ENCODE data around the gene NR1H3. TPM values are rescaled to one million over a fixed set of nuclear protein-coding genes. Genes with fewer than 3 reads are reported as not detected.

Gene NR1H3
- total and polyA plus RNA-seq, 8 donors = 8.9 to 60.0 (median 17.6) TPM

DNA sequence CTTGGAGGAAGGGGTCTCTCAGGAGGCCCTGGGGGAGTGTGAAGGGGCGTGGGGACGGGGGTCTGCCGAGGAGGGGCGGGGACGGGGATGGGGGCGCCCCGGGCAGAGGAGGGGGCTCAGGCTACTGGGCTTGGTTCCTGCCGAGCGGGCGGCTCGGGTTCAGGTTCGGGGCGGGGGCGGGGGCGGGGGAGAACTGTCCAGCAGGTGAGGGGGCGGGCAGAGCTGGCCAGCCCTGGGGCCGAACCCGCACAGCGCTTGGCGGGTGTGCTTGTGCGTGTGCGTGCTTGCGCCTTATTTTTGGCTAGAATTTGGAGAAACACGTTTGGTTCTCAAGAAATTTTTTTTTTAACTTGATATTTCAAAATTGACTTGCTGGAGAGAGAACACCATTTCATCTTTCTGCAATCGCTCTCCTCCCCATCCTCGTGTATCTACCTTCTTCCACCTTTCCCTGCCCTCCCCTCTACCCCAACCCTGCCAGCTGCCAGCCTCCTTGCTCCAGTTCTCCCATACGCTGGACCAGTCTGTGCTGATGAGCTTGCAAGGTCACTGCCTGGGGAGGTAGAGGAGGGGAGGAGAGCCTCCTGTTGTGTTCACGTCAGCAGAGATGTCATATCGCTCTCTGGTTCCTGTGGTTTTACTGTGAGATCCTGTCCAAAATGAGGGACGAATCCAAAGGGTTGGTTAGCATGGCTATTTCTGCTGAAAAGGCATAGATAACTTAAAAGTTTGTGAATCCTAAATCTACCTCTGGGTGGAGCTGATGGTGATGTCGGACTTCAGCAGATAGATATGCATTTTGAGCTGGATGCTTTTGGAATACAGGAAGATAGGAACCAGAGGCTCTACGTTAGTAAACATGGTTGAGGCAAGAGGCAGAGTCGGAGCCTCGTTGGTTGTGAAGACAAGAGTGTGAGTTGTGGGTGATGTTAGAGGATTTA lies 12.8 kb downstream of the NR1H3 start:
- TF ChIP-seq, protein P1, sequence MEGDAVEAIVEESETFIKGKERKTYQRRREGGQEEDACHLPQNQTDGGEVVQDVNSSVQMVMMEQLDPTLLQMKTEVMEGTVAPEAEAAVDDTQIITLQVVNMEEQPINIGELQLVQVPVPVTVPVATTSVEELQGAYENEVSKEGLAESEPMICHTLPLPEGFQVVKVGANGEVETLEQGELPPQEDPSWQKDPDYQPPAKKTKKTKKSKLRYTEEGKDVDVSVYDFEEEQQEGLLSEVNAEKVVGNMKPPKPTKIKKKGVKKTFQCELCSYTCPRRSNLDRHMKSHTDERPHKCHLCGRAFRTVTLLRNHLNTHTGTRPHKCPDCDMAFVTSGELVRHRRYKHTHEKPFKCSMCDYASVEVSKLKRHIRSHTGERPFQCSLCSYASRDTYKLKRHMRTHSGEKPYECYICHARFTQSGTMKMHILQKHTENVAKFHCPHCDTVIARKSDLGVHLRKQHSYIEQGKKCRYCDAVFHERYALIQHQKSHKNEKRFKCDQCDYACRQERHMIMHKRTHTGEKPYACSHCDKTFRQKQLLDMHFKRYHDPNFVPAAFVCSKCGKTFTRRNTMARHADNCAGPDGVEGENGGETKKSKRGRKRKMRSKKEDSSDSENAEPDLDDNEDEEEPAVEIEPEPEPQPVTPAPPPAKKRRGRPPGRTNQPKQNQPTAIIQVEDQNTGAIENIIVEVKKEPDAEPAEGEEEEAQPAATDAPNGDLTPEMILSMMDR (IDR thresholded peaks at IDR 0.05) = no peak
- Histone ChIP-seq H3K9me3 (no peaks in the 10 kb centered on the region), H3K27me3 (no peaks in the 10 kb centered on the region), H3K4me3 (peak overlapping the region; percentile 73 to 82 (median 78)), H3K4me1 (peaks cover 13 to 15% (median 14%) of the 10 kb centered on the region in 3 donors), H3K36me3 (peaks cover 0 to 13% (median 7%) of the 10 kb centered on the region in 3 donors), H3K27ac (peak overlapping the region; percentile 84 to 95 (median 94))
- ATAC-seq = peak in 3 of 4 donors; percentile 8 to 19 (median 16)
- intact Hi-C loops (cut with DNase I) = no loop called here
- peak in 4 of 6 donors; percentile 31 to 46 (median 38) for DNase-seq
- WGBS, 2 donors = 2% methylated on average over 28 to 34 of the region's 34 CpGs
- FAIRE-seq = no peak

DNA sequence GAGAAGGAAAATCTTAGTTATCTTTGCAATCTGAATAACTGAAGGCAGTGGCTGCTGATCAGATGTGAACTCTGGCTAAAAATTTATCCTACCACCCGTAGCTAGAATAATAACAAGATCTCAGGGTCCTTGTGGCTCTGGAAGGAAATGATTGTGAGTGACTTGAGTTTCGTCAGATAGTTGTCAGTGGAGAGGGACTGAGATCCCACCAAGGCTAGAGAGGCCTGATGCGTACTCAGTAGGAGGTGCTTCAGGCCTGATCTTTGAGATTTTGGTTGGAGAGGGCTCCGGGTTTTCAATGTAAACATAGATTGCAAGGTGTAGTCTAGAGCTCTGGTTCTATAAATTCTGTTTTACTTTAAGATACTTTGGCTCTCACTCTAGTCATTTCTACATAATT lies 13.5 kb downstream of the NR1H3 start:
- intact Hi-C loops (cut with DNase I) = no loop called here
- Histone ChIP-seq H3K9me3 (no peaks in the 10 kb centered on the region), H3K36me3 (peaks cover 0 to 21% (median 14%) of the 10 kb centered on the region in 3 donors), H3K27ac (no peak overlapping the region), H3K4me3 (peak overlapping the region in 1 of 4 donors; percentile 73), H3K4me1 (peaks cover 13 to 15% (median 14%) of the 10 kb centered on the region in 3 donors), H3K27me3 (no peaks in the 10 kb centered on the region)
- FAIRE-seq (no peak), DNase-seq (no peak), ATAC-seq (no peak)
- 38 to 49% methylated on average over 4 of the region's 4 CpGs for WGBS, 2 donors
- TF ChIP-seq, protein P1 (IDR thresholded peaks at IDR 0.05) = no peak

DNA sequence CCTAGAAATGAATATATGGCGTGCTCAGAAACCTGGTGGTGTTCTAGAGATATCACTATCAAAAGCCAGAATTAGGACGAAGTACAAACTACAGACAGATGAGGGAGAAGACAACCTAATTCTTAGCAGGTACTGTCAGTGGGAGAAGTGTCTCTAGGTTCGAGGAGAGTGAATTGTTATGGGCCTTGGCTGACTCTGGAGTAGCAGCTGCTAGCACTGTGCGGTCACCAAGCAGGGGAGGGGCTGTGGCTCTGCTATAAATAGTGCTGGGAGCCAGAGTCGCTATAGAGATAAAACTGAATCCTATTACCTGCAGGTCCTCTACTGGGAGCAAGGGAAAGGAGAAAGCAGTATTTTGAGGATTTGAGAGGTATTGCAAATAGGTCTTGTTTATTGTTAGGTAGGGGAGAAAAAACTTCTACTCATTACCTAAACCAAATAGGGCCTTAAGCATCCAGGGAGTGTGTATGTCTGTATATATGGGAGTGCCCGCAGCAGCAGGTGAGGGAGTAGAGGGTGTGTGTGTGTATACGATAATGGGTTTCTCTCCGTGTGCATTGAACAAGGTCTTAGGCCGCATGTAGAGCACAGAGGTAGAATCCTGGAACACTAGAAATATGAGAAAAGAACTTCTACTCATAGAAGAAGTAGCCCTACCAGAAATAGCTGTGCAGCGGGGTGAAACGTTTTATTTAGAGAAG lies 14.3 kb downstream of the NR1H3 start:
- intact Hi-C loops (cut with DNase I) = no loop called here
- FAIRE-seq (no peak), DNase-seq (peak in 4 of 6 donors; percentile 35 to 61 (median 58)), ATAC-seq (peak in 3 of 4 donors; percentile 22 to 31 (median 27))
- WGBS, 2 donors = 42% methylated on average over 11 of the region's 11 CpGs
- Histone ChIP-seq H3K27me3 (no peaks in the 10 kb centered on the region), H3K36me3 (peaks cover 0 to 29% (median 20%) of the 10 kb centered on the region in 3 donors), H3K27ac (peak overlapping the region in 1 of 4 donors; percentile 10), H3K4me1 (peaks cover 13 to 15% (median 14%) of the 10 kb centered on the region in 3 donors), H3K9me3 (no peaks in the 10 kb centered on the region), H3K4me3 (no peak overlapping the region)
- TF ChIP-seq, protein P1 (IDR thresholded peaks at IDR 0.05) = no peak

DNA sequence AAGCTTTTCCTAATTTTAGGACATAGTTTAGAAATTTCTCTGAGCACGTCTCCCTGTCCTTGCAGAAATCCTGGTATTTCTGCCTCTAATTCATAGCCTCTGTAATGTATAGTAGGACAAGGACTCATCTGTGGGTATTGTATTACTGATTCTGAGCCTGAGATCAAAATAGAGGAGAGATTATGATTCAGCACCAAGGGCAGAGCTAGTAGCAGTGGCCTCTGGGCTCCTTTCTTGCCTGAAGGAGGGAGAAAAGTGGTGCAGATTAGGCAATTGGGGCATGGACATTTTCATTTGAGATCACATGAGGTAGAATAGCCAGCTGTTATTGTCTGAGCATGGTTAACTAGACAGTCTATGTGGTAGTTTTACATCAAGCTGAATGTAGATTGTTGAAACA lies 14.9 kb downstream of the NR1H3 start:
- FAIRE-seq (no peak), ATAC-seq (no peak)
- 0% methylated on average over 1 of the region's 1 CpG for WGBS, 2 donors

More for the DNA sequence above, 14.9 kb downstream of the NR1H3 start:
- TF ChIP-seq, protein P1 (IDR thresholded peaks at IDR 0.05) = no peak
- DNase-seq = no peak
- H3K4me3 ChIP-seq = no peak overlapping the region
- peaks cover 13 to 15% (median 14%) of the 10 kb centered on the region in 3 donors for H3K4me1 ChIP-seq
- peaks cover 0 to 34% (median 24%) of the 10 kb centered on the region in 3 donors for H3K36me3 ChIP-seq
- no peak overlapping the region for H3K27ac ChIP-seq
- no peaks in the 10 kb centered on the region for H3K27me3 ChIP-seq
- intact Hi-C loops (cut with DNase I) = no loop called here
- no peaks in the 10 kb centered on the region for H3K9me3 ChIP-seq
